GM19043 (cell line): ENCODE results near the gene FICD.
"Not testable (repeated sequence)": the region's sequence is repeated elsewhere in the genome, so short reads cannot be mapped to it uniquely, and the experiment has no call there.

Source experiments
- ATAC-seq: cut with Tn5 transposase; IDR thresholded peaks from one replicate; pipeline ENCODE4 v1.9.1; 2021; ENCODE audit warnings: low read depth; ENCODE audit not compliant: unreplicated experiment

Gene FICD

GRCh38 chr12:108527166-108527496, 12.1 kb downstream of the FICD start:
- ATAC-seq = no peak

GRCh38 chr12:108530161-108530560, 15.1 kb downstream of the FICD start:
- ATAC-seq = no peak

- no peak for ATAC-seq
Measured at GRCh38 chr12:108531929-108532848, 17.1 kb downstream of the FICD start.

- ATAC-seq = no peak
Measured at GRCh38 chr12:108538146-108538545, 23.1 kb downstream of the FICD start.

- no peak for ATAC-seq
Measured at GRCh38 chr12:108538616-108539195, 23.6 kb downstream of the FICD start.

GRCh38 chr12:108542320-108542719, 27.2 kb downstream of the FICD start:
- ATAC-seq = no peak

- no peak for ATAC-seq
Measured at GRCh38 chr12:108543652-108544051, 28.6 kb downstream of the FICD start.

- ATAC-seq = no peak
Measured at GRCh38 chr12:108547686-108548085, 32.6 kb downstream of the FICD start.

GRCh38 chr12:108548954-108549521, 34.0 kb downstream of the FICD start:
- no peak for ATAC-seq

GRCh38 chr12:108551535-108551934, 36.5 kb downstream of the FICD start:
- no peak for ATAC-seq

- no peak for ATAC-seq
Measured at GRCh38 chr12:108553799-108554198, 38.7 kb downstream of the FICD start.

GRCh38 chr12:108555383-108555782, 40.3 kb downstream of the FICD start:
- ATAC-seq = not testable (repeated sequence)

GRCh38 chr12:108559007-108559655, 44.1 kb downstream of the FICD start:
- ATAC-seq = no peak

GRCh38 chr12:108559748-108560147, 44.7 kb downstream of the FICD start:
- no peak for ATAC-seq

GRCh38 chr12:108560321-108560721, 45.2 kb downstream of the FICD start:
- ATAC-seq = no peak

- ATAC-seq = peak; percentile 44
Measured at GRCh38 chr12:108560752-108561719, 46.0 kb downstream of the FICD start, which contains the start of gene SART3. SART3 (minus strand) TSS chr12:108561173; CDS start chr12:108561154, 19 bp downstream.

- ATAC-seq = no peak
Measured at GRCh38 chr12:108561852-108562347, 46.8 kb downstream of the FICD start.

GRCh38 chr12:108562348-108563135, 47.5 kb downstream of the FICD start, which contains the start of gene ISCU:
ISCU (plus strand) TSS chr12:108562596; CDS start chr12:108562623, 27 bp downstream.
- peak; percentile 48 for ATAC-seq
